ENCODE measurements around the gene SPSB2. TPM values are rescaled to one million over a fixed set of nuclear protein-coding genes. Genes with fewer than 3 reads are reported as not detected.

The SPSB2 gene
- polyA plus RNA-seq, 1 experiment, result 2.6 TPM

DNA sequence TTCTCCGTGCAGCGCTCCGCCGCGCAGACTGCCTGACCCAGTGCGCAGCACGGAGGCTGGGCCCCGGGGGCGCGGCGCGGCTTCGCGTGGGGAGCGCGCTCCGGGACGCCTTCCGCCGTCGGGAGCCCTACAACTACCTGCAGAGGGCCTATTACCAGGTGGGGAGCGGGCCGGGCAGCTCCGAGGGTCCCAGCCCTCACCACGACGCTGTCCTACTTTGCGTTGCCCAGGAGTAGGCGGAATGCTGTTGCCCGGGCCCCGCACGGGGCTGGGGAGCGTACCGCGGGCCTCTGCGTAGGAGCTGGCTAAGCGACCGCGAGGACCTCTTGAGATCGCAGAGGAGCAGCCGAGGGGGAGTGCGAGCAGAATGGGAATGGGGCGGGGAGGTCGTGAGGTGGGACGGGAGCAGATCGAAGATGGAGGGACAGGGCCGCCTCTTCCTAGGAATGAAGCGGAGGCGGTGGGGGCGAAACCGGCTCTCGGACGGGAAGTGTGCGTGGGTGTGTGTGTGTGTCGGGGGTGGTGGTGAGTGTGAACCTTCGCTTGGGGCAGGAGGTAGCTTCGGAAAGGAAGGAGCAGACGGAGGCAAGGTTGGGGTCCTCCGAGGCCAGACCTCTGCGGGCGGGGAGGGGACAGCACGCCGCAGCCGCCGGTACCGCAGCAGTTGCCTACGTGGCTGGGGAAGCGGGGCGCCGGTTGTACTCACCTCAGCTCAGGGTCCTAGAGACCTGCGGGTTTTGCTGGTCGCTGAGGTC lies 44.1 kb downstream of the SPSB2 start:
- CTCF ChIA-PET, result interaction anchor here (0.6 to 11.8 kb wide), 4 partner anchors 16 to 139 kb away, joined by 3 to 165 read pairs (median 4); partner anchors contain the start of gene MLF2
- H3K27ac ChIP-seq (ENCODE audit: low read depth, low read length), result peak overlapping the region; percentile 82
- POLR2A ChIA-PET, result interaction anchor here (0.8 to 3.6 kb wide), 11 partner anchors 12 to 295 kb away, joined by 3 to 26 read pairs (median 4); partner anchors contain the start of genes CDCA3, COPS7A, GAPDH and GNB3
- TF ChIP-seq, protein P1, sequence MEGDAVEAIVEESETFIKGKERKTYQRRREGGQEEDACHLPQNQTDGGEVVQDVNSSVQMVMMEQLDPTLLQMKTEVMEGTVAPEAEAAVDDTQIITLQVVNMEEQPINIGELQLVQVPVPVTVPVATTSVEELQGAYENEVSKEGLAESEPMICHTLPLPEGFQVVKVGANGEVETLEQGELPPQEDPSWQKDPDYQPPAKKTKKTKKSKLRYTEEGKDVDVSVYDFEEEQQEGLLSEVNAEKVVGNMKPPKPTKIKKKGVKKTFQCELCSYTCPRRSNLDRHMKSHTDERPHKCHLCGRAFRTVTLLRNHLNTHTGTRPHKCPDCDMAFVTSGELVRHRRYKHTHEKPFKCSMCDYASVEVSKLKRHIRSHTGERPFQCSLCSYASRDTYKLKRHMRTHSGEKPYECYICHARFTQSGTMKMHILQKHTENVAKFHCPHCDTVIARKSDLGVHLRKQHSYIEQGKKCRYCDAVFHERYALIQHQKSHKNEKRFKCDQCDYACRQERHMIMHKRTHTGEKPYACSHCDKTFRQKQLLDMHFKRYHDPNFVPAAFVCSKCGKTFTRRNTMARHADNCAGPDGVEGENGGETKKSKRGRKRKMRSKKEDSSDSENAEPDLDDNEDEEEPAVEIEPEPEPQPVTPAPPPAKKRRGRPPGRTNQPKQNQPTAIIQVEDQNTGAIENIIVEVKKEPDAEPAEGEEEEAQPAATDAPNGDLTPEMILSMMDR (IDR thresholded peaks at IDR 0.05; ENCODE audit: low read depth, low read length), result no peak
- peak overlapping the region; percentile 91 for H3K4me3 ChIP-seq (ENCODE audit: low read depth, low read length)
- H3K9me3 ChIP-seq (ENCODE audit: control insufficient read depth, insufficient read depth, low read length), result no peaks in the 10 kb centered on the region; the same call in 1 of the 2 replicates
- no peak for DNase-seq (ENCODE audit: low read depth, low spot score)
- no peaks in the 10 kb centered on the region for H3K27me3 ChIP-seq (ENCODE audit: control insufficient read depth, insufficient read depth, low read length)

DNA sequence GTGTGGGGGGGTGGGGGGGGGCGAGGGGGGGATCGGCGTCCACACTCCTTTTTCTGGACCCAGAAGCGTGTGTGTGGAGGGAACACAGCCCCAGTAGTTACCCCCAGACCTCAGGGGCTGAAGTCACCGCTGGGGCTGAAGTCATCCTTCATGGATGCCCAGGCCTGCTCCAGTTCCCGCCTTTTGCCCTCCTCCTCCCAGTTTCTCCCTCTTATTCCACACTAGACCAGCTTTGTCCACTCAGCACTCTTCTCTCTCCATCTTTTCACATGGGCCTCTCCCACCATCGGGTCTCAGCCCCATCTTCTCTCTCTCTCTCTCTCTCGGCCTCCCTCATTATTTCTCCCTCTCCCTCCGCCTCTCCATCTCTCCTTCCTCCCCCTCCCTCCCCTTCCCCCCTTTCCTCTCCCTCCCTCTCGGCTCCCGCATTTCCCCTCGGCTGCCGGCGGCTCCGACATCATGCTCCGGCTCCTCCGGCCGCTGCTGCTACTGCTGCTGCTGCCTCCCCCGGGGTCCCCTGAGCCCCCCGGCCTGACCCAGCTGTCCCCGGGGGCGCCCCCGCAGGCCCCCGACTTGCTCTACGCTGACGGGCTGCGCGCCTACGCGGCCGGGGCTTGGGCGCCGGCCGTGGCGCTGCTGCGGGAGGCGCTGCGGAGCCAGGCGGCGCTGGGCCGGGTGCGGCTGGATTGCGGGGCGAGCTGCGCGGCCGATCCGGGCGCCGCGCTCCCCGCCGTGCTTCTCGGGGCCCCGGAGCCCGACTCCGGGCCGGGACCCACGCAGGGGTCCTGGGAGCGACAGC lies 44.9 kb downstream of the SPSB2 start, which contains the start of gene P3H3:
Gene P3H3 (plus strand): TSS at position 426 of the 799 bp plus-strand sequence. CDS start 34 bp downstream, at position 460.
- Histone ChIP-seq H3K9me3 (ENCODE audit: control insufficient read depth, insufficient read depth, low read length) (no peaks in the 10 kb centered on the region; the same call in 1 of the 2 replicates), H3K4me3 (ENCODE audit: low read depth, low read length) (peak within 1 kb of the TSS; percentile 91), H3K27ac (ENCODE audit: low read depth, low read length) (peak within 1 kb of the TSS; percentile 82), H3K27me3 (ENCODE audit: control insufficient read depth, insufficient read depth, low read length) (no peaks in the 10 kb centered on the region)
- CTCF ChIA-PET, result interaction anchor here (0.6 to 11.8 kb wide), 6 partner anchors 15 to 291 kb away, joined by 3 to 165 read pairs (median 4); partner anchors contain the start of gene MLF2
- no peak for DNase-seq (ENCODE audit: low read depth, low spot score)
- POLR2A ChIA-PET, result interaction anchor here (0.5 to 3.6 kb wide), 11 partner anchors 13 to 294 kb away, joined by 3 to 26 read pairs (median 4); partner anchors contain the start of genes CDCA3, GAPDH, GNB3 and MLF2
- TF ChIP-seq, protein P1 (IDR thresholded peaks at IDR 0.05; ENCODE audit: low read depth, low read length), result no peak

DNA sequence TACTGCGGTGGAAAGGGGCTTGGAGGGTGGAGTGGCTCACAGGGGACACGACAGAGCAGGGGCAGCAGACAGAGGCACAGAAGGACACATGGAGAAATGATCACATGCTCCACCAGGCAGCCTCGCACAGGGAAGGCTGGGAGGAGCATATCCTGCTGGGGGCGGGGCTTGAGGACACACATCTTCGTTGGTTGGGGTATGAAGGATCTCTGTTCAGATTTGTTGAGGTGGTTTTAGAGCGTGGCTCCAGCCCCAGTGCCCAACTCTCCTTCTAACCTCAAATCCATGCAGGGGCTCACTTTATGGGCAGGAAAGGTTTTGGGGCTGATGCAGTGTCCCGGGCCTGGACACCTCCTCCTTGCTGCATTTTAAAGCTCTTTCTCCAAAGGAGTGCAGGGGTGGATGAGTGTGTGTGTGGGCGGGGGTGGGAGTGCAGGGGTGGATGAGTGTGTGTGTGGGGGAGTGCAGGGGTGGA lies 45.6 kb downstream of the SPSB2 start:
- peak; percentile 46 for DNase-seq (ENCODE audit: low read depth, low spot score)
- Histone ChIP-seq H3K27me3 (ENCODE audit: control insufficient read depth, insufficient read depth, low read length) (no peaks in the 10 kb centered on the region), H3K27ac (ENCODE audit: low read depth, low read length) (peak overlapping the region; percentile 65), H3K9me3 (ENCODE audit: control insufficient read depth, insufficient read depth, low read length) (no peaks in the 10 kb centered on the region; the same call in 1 of the 2 replicates), H3K4me3 (ENCODE audit: low read depth, low read length) (peak overlapping the region; percentile 44)
- TF ChIP-seq, protein P1 (IDR thresholded peaks at IDR 0.05; ENCODE audit: low read depth, low read length), result no peak
- ChIA-PET POLR2A (interaction anchor here (0.5 to 3.6 kb wide), 9 partner anchors 14 to 293 kb away, joined by 3 to 26 read pairs (median 4); partner anchors contain the start of genes CDCA3, GAPDH, GNB3 and MLF2), CTCF (interaction anchor here (0.6 to 11.8 kb wide), 6 partner anchors 14 to 290 kb away, joined by 3 to 165 read pairs (median 4); partner anchors contain the start of gene MLF2)

DNA sequence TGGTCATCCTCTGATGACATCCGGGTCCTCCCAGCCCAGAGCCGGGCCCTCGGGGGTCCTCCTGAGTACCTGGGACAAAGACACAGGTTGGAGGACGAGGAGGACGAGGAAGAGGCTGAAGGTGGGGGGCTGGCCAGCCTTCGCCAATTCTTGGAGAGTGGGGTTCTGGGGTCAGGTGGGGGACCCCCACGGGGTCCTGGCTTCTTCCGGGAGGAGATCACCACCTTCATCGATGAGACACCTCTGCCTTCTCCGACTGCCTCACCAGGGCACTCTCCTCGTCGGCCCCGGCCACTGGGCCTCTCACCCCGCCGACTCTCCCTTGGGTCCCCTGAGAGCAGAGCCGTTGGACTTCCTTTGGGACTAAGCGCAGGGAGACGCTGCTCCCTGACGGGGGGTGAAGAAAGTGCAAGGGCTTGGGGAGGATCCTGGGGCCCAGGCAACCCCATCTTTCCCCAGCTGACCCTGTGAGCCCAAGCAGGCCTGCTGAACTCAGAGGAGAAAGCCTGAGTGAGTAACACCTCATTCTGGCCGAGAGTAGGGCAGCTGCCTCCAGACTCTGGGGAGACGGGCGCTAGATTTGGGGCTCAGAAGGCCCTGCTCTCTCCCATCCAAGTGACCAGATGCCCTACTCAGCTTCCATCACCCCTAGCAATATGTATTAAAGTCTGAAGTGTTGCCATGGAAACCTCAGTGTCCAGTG lies 46.2 kb downstream of the SPSB2 start:
- ChIA-PET CTCF (interaction anchor here (0.9 to 11.8 kb wide), 13 partner anchors 8 to 289 kb away, joined by 3 to 165 read pairs (median 4); partner anchors contain the start of gene MLF2), POLR2A (interaction anchor here (0.5 to 3.6 kb wide), 4 partner anchors 60 to 293 kb away, joined by 4 to 26 read pairs (median 8); partner anchors contain the start of genes GAPDH, MLF2 and PTMS)
- Histone ChIP-seq H3K27ac (ENCODE audit: low read depth, low read length) (peak overlapping the region; percentile 65), H3K9me3 (ENCODE audit: control insufficient read depth, insufficient read depth, low read length) (no peaks in the 10 kb centered on the region; the same call in 1 of the 2 replicates), H3K4me3 (ENCODE audit: low read depth, low read length) (no peak overlapping the region), H3K27me3 (ENCODE audit: control insufficient read depth, insufficient read depth, low read length) (no peaks in the 10 kb centered on the region)
- TF ChIP-seq, protein P1 (IDR thresholded peaks at IDR 0.05; ENCODE audit: low read depth, low read length), result no peak
- DNase-seq (ENCODE audit: low read depth, low spot score), result no peak

Data from AG04450 (cell line).